Raji (cell line): ENCODE data around the gene CABP7.

Source experiments
- POLR2A ChIP-seq: IDR thresholded peaks from 2 replicates; pipeline ENCODE4 v1.6.1; 2011; ENCODE audit warnings: low read depth, low read length, control low read depth; ENCODE audit not compliant: insufficient read depth

The CABP7 gene

DNA sequence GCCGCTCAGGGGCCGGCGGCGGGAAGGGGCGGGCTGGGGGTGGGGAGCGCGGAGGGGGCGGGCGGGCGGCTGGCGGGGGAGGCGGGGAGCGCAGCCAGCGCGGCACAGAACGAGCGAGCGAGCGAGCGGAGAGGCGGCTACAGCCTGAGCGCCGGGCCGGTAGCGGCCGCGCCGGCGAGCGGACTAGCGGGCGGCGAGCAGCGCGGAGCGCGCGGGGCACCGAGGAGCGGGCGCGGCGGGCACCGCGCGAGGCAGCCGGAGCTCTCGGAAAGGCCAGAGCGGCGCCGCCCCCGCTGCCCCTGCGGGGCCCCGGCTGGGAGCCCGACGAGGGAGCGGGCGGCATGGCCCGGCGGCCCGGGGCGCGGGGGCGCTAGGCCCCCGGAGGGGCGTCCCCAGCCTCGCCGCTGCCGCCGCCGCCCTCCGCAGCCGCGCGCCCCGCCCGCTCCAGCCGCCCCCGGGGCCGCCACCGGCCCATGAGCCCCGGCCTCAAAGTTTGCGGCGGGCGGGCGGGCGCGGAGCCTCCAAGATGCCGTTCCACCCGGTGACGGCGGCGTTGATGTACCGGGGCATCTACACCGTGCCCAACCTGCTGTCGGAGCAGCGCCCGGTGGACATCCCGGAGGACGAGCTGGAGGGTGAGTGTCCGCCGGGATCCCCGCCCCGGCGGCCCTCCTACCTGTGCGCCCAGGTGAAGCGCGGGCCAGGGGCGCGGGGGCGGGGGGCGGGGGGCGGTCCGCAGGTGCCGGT is at the start of gene CABP7:
TSS of gene CABP7 (plus strand) at position 105 of the 747 bp plus-strand sequence. CDS start at position 527, 422 bp downstream.
- no peak for TF ChIP-seq POLR2A

DNA sequence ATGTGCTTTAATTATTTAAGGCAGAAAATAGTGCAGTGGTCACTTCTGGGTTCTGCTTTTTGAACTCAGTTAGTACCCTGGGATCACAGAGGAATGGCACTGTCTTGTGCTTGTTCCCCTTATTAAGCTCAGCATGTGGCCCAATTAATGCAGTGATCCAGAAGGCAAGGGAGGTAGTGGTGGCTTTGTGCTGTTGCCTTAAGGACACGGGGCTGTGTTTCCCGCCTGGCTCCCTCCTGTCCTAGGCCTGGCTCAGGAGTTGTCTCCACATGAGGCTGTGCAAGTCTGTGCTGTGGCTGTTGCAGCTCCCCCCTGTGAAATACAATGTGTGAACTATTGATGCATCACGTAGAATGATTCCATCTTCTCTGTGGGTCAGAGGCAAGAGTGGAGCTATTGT is 49.2 kb upstream of the CABP7 start:
- TF ChIP-seq POLR2A = no peak

DNA sequence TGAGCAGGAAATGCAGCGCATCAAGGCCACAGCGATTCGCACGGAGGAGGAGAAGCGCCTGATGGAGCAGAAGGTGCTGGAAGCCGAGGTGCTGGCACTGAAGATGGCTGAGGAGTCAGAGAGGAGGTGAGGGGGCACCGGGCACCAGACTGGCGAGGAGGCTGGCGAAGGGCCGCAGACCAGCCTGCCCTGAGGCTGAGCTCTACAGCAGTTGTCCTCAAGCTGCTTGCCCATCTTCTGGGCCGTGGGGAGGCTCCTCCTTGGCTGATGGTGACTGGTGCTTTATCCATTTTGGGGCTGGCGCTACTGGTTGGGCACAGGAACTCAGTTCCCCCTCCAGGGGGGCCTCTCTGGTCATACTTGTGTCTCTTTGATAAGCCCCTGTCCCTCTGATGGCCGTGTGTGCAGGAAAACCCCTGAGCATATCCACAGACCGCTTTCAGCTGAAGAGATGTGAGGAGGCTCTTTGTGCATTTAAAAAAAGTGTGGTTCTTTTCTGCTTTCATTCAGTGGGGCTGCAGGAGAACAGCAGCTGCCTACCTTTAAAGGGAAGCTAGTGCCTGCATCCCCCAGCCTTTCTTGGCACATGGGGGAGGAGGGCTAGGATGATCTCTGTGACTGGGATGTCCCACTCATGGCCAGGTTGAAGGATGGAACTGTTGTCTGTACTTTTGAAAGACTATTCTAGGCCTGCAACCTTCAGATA is 46.3 kb upstream of the CABP7 start:
- TF ChIP-seq POLR2A = no peak

DNA sequence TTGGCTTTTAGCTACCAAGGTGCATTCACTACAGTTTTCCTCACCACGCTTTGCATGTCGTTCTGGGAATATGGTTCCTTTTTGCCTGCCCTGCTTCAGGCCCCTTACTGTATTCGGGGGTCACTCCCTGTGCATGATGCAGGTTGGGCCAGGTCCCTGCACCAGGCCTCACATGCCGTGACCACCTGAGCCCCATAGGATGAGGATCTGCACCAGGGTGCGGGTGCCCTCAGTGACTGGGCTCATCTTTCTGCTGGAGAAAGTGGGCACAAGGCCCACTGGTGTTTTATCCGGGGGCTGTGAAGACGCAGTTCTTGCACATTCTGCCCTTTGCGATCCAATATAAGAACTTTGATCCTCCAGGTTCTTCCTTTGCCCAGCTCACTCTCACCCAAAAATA is 45.7 kb upstream of the CABP7 start:
- TF ChIP-seq POLR2A = no peak

DNA sequence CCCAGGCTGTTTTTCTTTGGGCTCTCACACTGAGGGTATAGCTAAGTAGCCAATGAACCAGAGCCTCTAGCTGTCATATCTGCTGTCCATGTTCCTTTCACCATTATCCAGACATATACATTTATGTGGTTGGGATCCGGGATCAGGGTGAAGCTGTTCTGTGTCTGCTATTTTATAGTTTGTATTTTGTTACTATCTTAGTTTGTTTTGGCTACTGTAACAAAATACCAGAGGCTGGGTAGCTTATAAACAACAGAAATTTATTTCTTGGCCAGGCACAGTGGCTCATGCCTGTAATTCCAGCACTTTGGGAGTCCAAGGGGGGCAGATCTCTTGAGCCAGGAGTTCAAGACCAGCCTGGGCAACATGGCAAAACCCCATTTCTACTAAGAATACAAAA is 40.5 kb upstream of the CABP7 start:
- no peak for TF ChIP-seq POLR2A

DNA sequence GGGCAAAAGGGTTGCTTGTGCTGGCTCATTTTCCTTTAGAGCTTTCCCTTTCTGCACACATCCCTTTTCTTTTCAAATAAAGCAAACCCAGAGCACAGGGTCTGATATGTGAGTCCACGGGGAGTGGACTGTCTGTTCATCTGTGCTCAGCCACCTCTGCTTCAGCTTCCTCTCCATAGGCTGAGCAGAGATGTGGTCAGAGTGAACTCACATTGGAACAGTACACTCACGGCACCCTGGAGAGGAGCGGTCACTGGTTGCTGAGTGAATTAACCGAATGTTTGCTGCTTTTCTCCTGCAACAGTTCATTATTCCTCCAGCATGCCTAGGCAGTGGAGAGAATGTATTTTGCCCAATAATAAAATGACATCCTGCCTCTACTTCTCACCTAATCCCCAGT is 36.3 kb upstream of the CABP7 start:
- TF ChIP-seq POLR2A = no peak

DNA sequence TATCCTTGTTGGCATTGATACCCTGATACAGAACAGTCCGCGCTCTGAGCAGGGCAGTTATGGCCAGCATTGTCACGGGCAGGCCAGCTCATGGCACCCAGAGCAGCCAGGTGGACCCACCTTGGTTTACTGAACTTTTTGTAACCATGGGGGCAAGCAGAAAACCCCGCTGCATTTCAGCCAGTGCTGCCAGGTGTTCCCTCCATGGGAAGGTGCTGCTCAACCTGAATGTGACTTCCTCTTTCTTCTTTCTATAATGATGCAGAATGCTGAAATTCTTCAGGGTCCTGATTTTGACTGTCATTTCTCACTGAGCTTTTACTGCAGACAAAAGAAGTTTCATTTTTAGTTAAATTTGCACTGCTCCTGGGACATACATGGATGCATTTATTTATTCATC is 35.6 kb upstream of the CABP7 start:
- no peak for TF ChIP-seq POLR2A

DNA sequence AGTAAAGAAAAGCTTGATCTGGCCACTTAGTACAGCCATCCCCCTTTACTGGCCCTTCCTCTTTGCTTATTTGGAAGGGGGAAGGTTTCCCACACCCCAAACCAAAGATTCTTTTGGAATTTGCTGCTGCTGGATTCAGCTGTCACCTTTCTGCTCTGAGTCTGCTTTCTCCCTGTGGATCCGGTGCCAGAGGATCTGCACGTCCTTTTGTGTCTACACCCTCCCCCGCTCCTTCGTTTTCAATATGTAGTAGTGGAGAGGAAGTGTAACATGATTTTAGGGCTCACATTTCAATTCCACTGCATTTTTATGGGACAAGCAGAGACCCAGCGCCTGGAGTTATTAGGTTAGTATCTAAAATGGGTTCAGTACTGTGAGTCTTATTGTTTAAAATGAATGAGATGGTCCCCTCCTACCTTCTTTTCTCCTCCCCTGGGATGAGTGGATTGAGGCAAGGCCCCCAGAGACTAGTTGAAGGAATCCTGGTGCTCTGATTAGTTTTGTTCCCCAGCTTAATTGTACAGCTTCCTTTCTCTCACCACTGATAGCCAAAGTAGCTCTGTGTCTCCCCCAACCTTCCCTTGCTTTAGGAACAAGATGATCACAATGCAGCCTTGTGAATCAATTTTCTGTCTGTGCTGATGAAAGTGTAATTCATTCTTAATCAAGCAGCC is 30.5 kb upstream of the CABP7 start:
- TF ChIP-seq POLR2A = no peak

DNA sequence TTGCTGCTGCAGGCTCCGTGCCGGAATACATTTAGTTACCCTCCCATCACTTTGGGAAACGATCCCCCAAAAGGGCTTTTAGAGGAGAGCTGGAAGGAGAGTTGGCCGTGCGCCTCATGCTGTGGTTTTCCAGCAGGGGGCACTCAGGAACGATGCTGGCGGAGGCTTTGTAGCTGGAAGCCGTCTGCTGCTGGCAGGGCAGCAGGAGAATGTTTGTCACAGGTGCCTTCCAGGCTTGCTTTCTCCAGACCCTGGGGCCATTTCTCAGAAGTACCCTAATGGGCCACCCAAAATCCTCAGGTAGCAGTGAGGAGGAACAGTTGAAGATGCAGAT is 30.0 kb upstream of the CABP7 start:
- no peak for TF ChIP-seq POLR2A

DNA sequence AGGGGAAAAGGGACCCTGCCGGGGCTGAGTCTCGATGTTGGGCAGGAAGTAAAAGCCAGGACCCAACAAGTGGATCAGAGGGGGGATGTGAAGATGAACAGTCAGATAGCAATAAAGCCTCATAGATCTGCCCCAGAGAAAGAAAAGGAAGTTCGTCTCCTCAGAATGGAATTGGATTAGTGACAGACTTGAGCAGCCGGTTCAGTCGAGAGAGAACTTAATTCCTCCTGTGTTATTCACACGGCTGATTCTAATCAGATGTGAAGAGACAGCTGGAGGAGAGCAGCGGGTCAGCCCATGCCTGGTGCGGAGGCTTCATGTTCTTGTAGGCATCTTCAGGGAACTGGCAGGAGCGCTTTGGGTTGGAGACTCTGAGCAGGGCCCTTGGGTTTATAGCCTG is 29.3 kb upstream of the CABP7 start:
- no peak for TF ChIP-seq POLR2A

DNA sequence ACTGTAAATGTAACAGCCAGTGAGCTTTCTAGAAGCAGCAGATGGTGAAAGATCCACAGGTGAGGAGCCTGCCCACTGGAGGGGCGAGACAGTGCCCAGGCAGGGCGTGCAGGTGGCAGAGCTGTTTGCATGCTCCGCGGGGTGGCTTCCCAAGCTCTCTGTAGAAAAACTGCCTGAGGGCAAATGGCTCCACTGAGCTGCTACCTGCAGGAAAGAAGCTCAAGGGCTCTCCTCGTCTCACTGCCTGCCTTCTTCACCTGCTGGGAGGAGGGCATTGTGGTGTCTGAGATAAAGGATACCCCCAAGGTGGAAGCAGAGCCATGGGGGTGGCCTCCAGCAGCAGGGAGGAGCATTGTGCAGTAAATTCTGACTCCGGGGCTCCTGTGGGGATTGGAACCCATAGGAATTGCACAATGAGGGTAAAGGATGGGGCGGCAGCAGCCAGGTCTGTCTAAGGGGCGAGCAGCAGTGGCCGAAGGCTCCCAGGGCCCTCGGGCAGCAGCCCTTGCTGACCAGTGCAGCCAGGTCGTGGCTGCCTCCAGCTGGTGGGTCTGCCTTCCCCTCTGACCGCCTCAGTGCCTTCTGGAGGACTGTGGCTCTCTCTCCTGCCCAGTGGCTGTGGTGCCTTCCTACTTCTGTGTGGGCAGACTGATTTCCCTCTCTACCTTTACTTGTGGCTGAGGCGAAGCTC is 28.0 kb upstream of the CABP7 start:
- no peak for TF ChIP-seq POLR2A

DNA sequence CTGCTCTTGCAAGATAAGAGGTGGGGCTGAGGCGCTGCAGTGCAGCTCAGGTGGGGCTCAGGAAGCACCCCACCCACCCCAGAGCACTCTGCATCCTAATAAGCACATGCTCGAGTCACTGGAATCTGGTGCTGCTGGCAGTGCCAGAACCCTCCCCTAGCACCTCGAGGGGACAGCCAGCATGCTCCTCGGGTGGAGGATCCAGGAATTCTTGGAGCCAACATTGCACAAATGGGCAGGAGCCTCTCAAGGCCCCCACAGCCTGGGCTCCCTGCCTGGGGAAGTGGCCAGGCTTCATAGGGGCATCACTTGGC is 27.5 kb upstream of the CABP7 start:
- TF ChIP-seq POLR2A = no peak

DNA sequence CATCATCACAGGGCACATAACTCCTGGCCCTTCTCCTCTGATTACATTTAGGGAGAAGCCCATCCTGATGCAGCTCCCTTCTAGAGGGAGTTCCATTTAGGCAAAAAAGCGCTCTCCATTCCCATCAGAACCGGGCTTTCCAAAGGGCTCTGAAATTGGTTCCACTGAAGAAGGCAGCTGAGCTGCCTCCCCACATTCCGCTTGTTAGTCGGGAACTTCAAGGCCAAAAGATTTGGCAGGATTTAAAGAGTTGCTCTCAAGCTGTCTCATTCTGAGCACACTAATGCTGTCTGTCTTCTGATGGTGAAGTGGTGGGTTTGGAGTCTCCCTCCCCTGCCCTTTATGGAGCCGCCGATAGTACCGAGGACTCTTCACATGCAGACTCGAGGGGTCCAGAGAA is 26.6 kb upstream of the CABP7 start:
- TF ChIP-seq POLR2A = no peak

DNA sequence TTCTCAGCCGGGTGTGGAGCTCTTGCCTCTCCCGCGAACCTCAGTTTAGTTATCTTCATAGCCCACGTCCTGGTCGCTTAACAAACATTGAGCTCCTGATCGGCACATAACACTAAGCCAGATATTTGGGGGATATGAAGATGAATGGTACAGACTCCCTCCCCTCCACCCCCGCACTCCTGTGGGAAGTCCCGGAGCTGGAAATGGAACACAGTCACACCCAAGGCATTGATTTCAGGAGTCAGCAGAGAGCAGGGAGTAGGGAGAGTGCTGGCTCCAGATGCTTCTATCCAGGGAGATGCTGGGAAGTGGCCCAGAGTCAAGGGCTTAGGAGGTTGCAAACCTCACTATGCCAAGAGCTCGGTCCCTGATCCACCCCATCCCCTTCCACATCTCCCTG is 26.1 kb upstream of the CABP7 start:
- TF ChIP-seq POLR2A = no peak

DNA sequence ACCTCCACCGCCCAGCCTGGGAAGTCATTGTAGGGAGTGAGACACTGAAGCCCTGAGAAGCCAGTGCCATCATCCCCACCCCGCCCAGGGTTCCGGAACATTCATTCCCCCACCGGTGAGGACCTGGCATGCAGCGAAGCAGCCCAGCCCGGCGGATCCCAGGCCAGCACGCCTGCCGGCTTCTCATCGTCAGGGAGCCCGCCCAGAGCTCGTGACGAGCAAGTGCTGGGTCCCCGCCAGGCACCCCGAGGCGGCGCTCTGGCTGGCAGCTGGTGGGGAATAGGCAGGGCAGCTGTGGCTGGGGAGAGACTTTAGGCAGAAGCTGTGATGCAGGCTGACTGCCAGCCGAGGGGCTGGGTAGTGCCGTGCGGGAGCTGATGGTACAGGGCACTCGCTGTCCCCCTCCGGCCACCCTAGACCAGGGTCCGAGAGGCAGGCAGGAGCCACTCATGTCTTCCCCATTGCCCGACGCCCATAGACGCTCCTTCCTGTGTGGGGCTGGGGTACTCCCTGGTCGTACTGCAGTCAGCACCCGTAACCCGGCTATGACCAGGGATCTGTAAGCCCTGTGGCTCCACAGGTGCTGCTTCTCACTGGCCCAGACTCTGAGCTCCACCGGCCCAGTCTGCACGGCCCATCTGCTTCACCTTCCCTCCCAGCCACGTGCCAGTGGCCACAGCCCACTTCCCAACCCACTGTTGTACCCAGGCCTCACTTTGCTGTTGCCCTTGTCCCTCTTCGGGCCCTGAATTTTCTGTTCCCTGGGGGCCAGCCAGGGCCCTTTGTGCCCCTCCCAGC is 24.5 kb upstream of the CABP7 start:
- no peak for TF ChIP-seq POLR2A
